Measurements from ENCODE around the gene PLXND1.

DNA sequence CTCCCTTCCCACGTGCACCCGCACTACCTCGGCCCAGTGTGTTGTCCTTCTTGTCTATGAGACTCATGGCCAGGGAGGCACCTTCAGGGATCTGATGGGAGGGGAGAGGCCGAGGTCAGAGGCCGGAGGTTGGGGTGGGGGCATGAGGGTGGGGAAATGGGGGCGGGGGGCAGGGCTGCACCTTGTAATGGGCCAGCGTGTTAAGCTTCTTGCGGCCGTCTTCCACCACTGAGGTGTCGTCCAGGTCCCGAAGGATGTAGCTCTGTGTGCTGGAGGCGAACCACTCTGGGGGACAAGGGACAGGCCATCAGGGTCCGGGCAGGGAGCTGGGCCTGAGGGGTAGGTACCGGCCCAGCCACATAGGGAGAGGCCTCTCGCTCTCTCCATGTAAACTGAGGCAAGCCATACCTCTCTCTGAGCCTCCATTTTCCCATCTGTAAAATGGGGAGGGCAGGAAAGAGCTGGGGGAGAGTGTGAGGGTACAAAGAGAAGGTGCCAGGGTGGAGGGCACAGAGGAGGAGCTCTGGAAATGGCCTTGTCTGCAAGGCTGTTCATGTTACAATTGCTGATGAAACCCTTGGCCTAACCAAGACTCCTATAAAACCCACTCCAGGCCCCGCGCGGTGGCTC is 44.7 kb downstream of the PLXND1 start:
- TF ChIP-seq, protein P1, sequence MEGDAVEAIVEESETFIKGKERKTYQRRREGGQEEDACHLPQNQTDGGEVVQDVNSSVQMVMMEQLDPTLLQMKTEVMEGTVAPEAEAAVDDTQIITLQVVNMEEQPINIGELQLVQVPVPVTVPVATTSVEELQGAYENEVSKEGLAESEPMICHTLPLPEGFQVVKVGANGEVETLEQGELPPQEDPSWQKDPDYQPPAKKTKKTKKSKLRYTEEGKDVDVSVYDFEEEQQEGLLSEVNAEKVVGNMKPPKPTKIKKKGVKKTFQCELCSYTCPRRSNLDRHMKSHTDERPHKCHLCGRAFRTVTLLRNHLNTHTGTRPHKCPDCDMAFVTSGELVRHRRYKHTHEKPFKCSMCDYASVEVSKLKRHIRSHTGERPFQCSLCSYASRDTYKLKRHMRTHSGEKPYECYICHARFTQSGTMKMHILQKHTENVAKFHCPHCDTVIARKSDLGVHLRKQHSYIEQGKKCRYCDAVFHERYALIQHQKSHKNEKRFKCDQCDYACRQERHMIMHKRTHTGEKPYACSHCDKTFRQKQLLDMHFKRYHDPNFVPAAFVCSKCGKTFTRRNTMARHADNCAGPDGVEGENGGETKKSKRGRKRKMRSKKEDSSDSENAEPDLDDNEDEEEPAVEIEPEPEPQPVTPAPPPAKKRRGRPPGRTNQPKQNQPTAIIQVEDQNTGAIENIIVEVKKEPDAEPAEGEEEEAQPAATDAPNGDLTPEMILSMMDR (IDR thresholded peaks at IDR 0.05; ENCODE audit: insufficient read depth, low read length): no peak
- no peak for TF ChIP-seq POLR2AphosphoS5 (IDR thresholded peaks at IDR 0.05; ENCODE audit: low read depth)
- TF ChIP-seq, protein P2, sequence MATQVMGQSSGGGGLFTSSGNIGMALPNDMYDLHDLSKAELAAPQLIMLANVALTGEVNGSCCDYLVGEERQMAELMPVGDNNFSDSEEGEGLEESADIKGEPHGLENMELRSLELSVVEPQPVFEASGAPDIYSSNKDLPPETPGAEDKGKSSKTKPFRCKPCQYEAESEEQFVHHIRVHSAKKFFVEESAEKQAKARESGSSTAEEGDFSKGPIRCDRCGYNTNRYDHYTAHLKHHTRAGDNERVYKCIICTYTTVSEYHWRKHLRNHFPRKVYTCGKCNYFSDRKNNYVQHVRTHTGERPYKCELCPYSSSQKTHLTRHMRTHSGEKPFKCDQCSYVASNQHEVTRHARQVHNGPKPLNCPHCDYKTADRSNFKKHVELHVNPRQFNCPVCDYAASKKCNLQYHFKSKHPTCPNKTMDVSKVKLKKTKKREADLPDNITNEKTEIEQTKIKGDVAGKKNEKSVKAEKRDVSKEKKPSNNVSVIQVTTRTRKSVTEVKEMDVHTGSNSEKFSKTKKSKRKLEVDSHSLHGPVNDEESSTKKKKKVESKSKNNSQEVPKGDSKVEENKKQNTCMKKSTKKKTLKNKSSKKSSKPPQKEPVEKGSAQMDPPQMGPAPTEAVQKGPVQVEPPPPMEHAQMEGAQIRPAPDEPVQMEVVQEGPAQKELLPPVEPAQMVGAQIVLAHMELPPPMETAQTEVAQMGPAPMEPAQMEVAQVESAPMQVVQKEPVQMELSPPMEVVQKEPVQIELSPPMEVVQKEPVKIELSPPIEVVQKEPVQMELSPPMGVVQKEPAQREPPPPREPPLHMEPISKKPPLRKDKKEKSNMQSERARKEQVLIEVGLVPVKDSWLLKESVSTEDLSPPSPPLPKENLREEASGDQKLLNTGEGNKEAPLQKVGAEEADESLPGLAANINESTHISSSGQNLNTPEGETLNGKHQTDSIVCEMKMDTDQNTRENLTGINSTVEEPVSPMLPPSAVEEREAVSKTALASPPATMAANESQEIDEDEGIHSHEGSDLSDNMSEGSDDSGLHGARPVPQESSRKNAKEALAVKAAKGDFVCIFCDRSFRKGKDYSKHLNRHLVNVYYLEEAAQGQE (IDR thresholded peaks at IDR 0.05; ENCODE audit: insufficient replicate concordance, low read depth): no peak
- no peak for TF ChIP-seq GABPA (IDR thresholded peaks at IDR 0.05; ENCODE audit: low read depth)
- TF ChIP-seq SPI1 (IDR thresholded peaks at IDR 0.05; ENCODE audit: borderline replicate concordance, low read depth): no peak
